MV-4-11 (cell line): ENCODE results near the gene BMP5.

ENCODE experiments used
- DNase-seq: peaks from one replicate; lab custom pipeline; 2025; lab: John Stamatoyannopoulos, UW

Gene BMP5

GRCh38 chr6:55872866-55873265, 2.5 kb downstream of the BMP5 start:
- no peak for DNase-seq

- DNase-seq = no peak
Measured at GRCh38 chr6:55870181-55870813, 5.1 kb downstream of the BMP5 start.

- no peak for DNase-seq
Measured at GRCh38 chr6:55869674-55870073, 5.7 kb downstream of the BMP5 start.

GRCh38 chr6:55868771-55869479, 6.5 kb downstream of the BMP5 start:
- no peak for DNase-seq

- DNase-seq = no peak
Measured at GRCh38 chr6:55868176-55868575, 7.2 kb downstream of the BMP5 start.

- no peak for DNase-seq
Measured at GRCh38 chr6:55866128-55866527, 9.3 kb downstream of the BMP5 start.

GRCh38 chr6:55853008-55854001, 22.1 kb downstream of the BMP5 start:
- no peak for DNase-seq

GRCh38 chr6:55841341-55841740, 34.0 kb downstream of the BMP5 start:
- no peak for DNase-seq

- no peak for DNase-seq
Measured at GRCh38 chr6:55839080-55839479, 36.3 kb downstream of the BMP5 start.

- no peak for DNase-seq
Measured at GRCh38 chr6:55836945-55837344, 38.4 kb downstream of the BMP5 start.

- no peak for DNase-seq
Measured at GRCh38 chr6:55836481-55836880, 38.9 kb downstream of the BMP5 start.

- DNase-seq = no peak
Measured at GRCh38 chr6:55835220-55835619, 40.2 kb downstream of the BMP5 start.

- DNase-seq = no peak
Measured at GRCh38 chr6:55833284-55833683, 42.1 kb downstream of the BMP5 start.

GRCh38 chr6:55827818-55828522, 47.4 kb downstream of the BMP5 start:
- no peak for DNase-seq

GRCh38 chr6:55826941-55827340, 48.4 kb downstream of the BMP5 start:
- no peak for DNase-seq

GRCh38 chr6:55825402-55826051, 49.9 kb downstream of the BMP5 start:
- DNase-seq = no peak

GRCh38 chr6:55822815-55823214, 52.6 kb downstream of the BMP5 start:
- no peak for DNase-seq

- DNase-seq = no peak
Measured at GRCh38 chr6:55822005-55822404, 53.4 kb downstream of the BMP5 start.

GRCh38 chr6:55820696-55821095, 54.7 kb downstream of the BMP5 start:
- no peak for DNase-seq

- DNase-seq = no peak
Measured at GRCh38 chr6:55819811-55820210, 55.6 kb downstream of the BMP5 start.

GRCh38 chr6:55818482-55818881, 56.9 kb downstream of the BMP5 start:
- no peak for DNase-seq

GRCh38 chr6:55812509-55812908, 62.9 kb downstream of the BMP5 start:
- DNase-seq = no peak
